HG02938 (cell line): ENCODE measurements around the gene TMEM151A.
"Not testable (repeated sequence)": the region's sequence is repeated elsewhere in the genome, so short reads cannot be mapped to it uniquely, and the experiment has no call there.

Experiments
- ATAC-seq: cut with Tn5 transposase; IDR thresholded peaks from one replicate; pipeline ENCODE4 v1.9.1; 2021; ENCODE audit warnings: mild to moderate bottlenecking, moderate library complexity; ENCODE audit not compliant: unreplicated experiment

TMEM151A gene

GRCh38 chr11:66297610-66298009 lies 5.9 kb downstream of the TMEM151A start:
- ATAC-seq = no peak

DNA sequence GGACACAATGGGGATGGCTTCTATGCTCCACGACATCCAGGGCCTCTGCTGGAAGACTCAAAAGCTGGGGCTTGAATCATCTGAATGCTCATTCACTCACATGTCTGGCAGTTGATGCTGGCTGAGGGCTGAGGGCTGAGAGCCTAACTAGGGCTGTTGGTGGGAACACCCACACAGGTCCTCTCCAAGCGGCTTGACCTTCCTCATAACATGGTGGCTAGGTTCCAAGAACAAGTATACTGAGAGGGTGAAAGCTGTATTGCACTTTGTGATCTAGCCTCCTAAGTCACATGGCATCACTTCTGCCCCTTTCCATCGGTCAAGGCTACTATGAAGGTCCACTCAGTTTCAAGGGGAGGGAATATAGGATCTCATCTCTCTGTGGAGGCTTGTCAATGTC lies 7.5 kb downstream of the TMEM151A start:
- no peak for ATAC-seq

DNA sequence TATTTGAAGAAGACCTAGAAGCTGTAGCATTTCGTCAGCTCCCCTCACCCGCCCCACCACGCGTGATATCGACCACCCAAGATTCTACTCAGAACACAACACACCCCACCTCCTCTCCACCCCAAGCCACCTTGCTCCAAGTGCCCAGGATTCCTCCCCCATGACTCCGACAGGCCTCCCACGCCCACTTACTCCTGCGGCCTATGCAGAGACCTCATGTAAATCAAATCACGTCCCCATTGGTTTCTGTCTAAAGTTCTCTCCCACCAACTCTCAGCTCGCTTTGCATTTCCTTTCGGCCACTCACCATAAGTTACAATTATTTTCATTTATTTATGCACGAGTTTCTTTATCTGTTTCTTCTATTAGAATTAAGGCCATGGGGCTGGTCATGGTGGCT lies 11.0 kb downstream of the TMEM151A start:
- no peak for ATAC-seq

DNA sequence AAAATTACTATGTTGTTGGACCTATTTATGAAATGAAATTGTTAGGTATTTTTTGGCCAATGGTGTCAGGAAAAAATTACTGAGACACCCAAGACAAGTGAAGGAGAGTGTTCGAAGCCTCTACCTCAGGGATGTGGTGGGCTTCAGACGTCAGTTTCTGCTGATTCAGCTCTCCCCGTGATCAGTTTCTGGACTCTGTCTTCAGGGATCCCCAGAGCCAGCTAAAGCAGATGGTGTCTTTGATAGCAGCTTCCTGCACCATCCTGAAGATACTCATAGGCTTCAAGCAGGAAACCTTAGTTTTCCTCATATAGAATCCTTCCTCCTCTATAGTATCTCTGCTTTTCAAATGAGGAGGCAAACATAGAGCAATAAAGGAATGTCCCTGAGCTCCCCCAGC lies 17.8 kb downstream of the TMEM151A start:
- no peak for ATAC-seq

GRCh38 chr11:66310324-66310723 lies 18.6 kb downstream of the TMEM151A start:
- no peak for ATAC-seq

DNA sequence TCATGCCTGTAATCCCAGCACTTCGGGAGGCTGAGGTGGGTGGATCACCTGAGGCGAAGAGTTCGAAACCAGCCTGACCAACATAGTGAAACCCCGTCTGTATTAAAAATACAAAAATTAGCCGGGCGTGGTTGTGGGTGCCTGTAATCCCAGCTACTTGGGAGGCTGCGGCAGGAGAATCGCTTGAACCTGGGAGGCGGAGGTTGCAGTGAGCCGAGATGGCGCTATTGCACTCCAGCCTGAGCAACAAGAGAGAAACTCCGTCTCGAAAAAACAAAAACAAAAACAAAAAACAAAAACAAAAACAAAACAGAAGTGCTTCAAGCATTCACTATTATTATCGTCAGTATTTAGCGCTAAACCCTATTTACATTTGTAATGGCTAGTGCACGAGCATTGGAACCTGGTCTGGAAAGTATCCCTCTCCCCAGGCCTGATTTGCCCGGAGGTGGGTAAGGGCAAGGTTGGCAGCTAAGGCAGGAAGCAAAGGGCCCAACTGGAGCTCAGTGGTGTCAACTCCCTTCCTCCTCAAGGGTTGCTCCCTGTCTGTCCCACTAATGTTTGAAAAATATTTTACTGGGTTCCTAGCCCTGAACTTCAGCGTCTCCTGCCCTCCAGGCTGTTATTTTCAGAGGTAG lies 19.2 kb downstream of the TMEM151A start:
- ATAC-seq = not testable (repeated sequence)

DNA sequence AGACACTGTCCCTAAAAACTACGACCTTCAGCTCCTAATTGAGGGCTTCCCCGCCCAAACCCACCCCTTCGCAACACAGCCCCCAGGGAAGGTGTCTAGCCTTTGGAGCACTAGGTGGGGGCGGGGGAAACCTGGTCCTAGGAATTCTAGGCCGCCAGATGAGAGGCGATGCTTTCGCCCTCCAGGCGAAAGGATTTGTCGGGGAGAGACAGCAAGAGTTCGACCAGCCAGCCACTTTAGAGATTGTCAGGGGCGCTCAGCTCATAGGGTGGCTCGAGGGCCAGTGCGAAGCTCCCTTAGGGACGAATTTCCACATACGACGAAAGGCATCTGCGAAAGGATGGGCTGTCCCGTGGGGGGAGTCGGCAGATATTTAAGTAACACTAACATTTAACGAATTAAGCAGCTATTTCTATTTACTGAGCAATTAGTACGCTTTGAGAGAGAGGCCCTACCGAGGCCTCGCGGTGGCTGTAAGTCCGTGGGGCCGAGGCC lies 19.8 kb downstream of the TMEM151A start:
- no peak for ATAC-seq

DNA sequence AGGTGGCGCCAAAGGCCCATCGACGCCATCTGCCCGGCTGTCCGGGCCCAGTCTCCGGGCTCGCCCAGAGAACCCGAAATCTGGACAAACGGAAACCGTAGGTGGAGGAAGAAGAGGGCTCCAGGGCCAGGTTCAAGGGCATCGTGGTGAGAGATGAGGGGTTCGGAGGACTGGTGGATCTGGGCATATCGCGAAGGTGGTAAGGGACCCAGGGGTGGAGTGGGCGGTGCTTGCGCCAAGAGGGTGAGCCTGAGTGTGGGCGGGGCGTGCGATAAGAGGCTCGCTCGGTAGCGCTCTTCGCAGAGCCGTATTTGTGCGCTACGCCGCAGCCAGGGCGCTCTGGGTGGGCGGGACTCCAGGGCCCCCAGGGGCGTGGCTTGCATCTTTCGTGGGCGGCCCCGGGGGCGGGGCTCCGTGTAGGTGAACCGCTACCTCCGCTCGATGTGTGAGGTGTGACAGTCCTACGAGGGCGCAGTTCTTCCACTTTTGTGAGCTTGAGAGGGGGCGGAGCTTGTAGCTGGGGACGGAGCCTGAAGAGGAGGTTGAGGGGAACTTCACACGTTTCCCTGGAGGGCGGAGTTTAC lies 20.4 kb downstream of the TMEM151A start:
- ATAC-seq = peak; percentile 55

GRCh38 chr11:66312549-66313320 lies 21.0 kb downstream of the TMEM151A start:
- peak; percentile 40 for ATAC-seq

DNA sequence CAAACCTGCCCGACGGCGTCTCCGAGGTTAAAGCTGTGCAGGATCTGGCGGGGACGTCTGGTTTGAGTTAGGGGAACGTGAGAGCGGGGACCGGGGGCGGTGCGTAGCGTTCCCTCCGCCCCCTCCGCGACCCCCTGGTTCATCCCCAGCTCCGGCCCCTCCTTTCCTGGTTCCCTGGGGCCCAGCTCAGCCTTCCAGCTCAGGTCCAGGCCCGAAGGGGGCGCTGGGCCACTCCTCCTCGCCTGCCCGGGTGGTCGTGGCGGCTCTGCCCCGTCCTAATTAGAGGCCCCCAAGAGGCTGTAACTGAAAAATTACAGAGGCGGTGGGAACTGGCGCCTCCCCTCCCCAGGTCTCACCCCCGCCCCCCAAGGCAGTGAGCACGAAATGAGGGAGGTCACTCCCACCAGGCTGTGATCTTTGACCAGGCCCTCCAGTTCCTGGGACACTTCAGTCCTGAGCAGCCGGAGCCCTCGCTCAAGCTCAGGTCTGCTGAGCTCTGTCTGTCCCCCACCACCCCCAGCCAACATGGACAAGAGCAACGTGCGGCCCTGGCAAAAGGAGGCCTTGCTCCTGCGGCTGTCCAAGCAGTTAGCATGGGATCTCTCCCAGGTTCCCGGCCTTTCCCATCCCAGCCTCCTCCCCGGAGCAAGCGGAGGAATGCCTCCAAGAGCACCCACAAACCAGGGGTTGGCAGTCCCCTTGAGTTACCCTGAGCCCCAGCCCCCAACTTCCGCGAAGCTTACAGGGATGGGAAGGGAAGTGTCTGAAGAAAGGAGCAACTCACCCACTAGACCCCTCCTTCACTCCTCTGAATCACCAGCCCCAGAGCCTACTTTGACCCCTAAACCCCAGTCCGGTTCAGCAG lies 21.9 kb downstream of the TMEM151A start:
- no peak for ATAC-seq

DNA sequence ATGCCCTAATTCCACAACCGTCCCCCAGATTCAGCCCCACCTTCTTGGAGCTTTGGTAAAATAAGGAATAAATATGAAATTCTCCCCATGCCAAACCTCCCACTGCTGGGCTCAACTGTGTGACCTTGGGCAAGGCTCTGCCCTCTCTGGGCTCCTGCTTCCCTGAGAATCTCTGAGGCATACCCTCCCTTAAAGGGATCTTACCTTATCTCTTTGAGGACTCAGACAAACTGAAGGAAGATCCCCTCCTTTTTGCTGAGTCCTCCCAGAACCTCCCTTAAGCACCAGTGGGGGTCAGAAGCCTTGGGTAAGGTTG lies 22.4 kb downstream of the TMEM151A start:
- ATAC-seq = no peak

GRCh38 chr11:66314561-66315497 lies 23.1 kb downstream of the TMEM151A start:
- no peak for ATAC-seq

DNA sequence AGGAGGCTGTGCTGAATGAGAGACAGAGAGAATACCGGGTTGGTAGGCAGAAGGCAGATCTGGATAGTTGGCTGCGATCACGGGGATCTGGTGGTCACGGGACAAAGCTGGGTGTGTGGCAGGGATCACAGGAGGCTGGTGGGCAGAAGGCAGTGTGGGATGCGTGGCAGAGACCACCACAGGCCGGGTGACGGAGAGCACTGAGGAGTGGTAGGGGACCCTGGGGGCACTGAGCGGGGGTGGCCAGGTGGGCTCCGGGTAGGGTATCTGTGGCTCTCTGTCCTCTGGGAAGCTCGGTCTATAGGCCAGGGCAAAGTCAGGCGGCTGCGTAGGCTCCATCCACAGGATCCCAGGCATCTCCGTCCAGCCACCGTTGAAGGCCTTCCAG lies 23.8 kb downstream of the TMEM151A start:
- no peak for ATAC-seq

DNA sequence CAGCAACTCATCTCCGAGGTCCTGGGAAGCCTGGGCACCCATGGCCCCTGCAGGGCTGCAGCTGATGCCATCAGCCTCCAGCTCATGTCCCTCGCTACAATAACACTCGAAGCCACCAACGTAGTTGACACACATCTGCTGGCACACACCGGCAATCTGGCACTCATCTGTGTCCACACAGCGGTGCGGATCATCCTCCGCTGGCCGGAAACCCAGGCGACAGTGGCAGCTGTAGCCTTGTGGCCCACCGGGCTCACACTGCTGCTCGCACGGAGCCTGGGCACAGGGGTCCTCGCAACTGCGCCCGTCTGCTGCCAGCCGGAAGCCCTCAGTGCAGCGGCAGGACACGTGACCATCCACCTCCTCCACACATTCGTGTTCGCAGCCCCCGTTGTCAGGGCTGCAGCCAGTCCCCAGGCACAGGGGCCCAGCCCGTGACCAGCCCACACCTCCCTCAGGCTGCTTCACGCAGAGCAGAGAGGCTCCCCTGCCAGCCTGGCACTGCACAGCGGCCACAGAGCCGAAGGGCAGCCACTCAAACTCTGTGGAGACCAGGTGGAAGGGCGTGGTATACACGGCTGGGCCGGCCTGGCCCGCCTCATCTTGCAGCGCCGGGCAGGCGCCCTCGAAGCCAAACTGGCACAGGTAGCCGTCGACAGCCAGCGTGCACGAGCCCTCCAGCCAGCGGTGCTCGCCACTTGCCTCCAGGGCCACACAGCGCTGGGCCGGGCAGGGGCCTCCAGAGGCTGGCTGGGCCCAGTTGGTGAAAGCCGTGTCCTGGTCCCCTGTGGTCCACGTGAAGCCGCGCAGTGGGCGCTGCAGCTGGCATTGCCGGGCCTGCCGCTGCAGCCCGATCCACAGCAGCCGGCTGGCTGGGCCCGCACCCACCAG lies 24.5 kb downstream of the TMEM151A start:
- no peak for ATAC-seq

- ATAC-seq = no peak
Observed at GRCh38 chr11:66316849-66317251, 25.2 kb downstream of the TMEM151A start, which contains the start of gene CD248. CD248 (minus strand) TSS chr11:66317044; CDS start chr11:66317027, 17 bp downstream.

- no peak for ATAC-seq
Observed at GRCh38 chr11:66317322-66317722, 25.6 kb downstream of the TMEM151A start.

GRCh38 chr11:66317723-66318599 lies 26.3 kb downstream of the TMEM151A start:
- no peak for ATAC-seq

DNA sequence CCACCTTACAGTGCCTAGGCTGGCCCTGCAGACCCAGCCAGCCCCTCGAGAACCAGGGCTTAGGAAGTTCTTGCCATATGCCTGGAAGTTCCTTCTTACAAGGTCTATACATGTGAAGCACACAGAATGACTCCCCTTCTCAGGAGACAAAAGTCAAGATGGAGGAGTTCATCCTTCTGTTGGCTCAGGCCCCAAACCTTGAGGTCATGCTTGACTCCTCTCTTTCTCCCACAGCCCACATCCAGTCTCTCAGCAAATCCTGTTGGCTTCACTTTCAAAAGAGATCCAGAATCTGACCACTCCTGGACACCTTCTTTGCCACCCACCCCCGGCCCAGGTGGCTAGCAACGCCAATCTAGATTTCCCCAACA lies 26.9 kb downstream of the TMEM151A start:
- no peak for ATAC-seq
